Measurements from ENCODE around the gene MGMT.

Gene MGMT

DNA sequence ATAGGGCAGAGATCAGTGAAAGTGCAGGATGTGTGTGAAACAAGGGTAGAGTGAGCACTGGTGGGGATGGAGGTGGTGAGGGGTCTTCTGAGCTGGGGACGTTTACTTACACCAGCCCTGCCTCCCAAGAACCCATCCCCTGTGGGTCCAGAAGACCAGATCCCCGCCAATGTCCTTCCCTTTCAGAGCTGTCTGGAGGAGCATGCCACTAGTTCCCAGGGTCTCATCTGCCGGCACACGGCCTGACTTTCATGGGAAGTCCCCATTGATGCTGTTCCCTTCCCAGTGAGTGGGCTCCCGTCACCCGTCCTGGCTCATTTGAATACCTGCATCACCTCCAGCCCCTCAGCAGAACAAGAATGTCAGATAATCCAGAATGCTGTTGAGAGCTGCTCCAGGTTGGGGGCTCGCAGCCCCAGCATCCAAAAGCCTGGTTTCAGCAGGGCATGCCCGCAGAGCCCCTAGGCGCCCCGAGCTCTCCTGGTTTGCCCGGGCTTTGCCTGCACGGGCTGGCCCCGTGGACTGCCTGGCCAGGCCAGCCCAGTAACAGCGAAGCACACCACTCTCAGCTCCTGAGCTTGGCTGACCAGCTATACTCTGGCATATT is 246.7 kb downstream of the MGMT start:
- no peak for FAIRE-seq

DNA sequence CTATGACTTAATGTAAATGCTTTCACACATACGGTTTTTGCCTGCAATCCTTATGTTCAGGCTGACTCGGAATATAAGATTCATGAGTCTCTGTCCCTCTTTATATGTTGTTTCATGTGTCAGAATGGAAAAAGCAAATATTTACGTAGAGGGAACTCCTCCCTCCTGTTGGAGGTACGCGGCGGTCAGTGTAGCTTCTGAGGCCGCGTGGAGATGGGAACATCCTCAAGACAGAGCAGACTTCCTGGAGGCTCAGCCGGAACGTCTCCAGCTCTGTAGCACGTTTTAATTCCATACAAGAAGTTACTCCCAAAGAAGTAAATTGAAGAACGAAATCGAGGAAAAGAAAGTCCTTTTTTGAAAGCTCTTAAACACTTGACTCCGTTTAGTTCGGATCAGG is 248.8 kb downstream of the MGMT start:
- FAIRE-seq = no peak

DNA sequence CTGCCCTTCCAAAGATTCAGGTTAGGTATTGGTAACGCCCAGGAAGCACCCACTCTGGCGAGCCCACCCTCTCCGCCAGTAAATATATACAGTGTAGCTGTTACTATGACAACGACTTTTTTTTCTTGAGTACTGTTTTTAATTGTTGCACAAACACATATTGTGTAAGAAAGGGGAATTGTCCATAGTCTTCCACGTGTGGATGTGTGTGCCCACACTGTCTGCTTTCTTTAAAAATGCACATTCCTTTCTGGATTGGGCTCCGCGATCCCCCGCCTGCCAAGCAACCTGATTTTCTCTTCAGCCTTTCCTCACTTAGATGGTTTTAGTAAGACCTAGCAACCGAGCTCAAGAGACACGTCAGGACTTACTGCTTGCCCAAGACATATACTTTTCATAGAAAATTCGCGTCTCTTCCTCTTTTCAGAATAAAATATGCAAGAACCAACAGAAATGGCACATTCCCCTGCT is 249.2 kb downstream of the MGMT start:
- no peak for FAIRE-seq

DNA sequence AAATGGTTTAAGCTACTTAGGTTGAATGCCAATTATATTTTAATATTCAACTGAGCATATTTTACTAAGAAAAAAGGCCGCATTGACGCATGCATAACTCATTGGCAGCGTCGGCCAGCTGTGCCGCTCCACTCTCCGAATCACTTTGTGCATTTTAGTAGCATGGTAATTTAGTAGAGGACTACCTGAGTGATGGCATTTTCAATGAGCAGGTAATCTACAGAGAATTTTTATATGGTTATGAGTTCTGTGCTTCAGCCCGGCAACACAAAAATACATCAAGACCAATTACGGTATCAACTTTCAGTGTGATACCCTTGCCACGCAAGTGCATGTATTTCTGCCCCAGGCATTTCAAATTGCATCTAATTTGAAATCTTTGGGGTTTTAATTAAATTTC is 249.8 kb downstream of the MGMT start:
- no peak for FAIRE-seq

DNA sequence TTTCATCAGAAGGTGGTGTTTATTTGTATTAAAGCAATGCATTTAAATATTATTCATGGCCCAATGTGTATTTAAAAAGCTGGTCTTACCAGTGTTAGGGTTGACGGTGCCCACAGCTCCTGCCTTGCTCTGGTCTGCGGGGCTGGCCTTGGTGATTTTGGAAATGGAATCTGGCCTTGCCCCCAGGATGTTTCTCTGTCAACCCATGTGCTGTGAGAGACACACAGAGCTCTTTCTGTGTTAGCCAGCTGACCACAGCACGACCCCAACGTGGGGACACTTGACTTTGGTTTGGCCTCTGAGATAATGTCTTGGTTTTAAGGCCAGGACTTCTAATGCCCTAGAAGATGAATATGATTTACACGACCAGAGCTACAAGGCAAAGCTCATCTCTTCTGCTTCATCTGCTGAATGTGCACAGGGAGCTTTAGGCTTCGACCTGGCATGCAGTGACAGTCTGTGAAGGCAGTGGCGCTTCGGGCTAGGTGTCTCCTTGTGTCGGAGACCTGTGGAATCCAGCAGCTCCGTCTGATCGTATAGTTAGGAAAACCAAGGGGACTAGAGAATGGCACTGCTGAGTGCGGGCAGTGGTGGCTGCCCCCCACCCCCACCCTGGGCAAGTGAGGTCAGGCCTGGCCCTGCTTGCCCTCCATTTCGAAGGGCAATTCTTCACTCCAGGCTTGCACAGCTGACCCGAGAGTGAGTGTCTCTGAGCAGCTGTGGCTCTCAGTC is 250.9 kb downstream of the MGMT start:
- no peak for FAIRE-seq

DNA sequence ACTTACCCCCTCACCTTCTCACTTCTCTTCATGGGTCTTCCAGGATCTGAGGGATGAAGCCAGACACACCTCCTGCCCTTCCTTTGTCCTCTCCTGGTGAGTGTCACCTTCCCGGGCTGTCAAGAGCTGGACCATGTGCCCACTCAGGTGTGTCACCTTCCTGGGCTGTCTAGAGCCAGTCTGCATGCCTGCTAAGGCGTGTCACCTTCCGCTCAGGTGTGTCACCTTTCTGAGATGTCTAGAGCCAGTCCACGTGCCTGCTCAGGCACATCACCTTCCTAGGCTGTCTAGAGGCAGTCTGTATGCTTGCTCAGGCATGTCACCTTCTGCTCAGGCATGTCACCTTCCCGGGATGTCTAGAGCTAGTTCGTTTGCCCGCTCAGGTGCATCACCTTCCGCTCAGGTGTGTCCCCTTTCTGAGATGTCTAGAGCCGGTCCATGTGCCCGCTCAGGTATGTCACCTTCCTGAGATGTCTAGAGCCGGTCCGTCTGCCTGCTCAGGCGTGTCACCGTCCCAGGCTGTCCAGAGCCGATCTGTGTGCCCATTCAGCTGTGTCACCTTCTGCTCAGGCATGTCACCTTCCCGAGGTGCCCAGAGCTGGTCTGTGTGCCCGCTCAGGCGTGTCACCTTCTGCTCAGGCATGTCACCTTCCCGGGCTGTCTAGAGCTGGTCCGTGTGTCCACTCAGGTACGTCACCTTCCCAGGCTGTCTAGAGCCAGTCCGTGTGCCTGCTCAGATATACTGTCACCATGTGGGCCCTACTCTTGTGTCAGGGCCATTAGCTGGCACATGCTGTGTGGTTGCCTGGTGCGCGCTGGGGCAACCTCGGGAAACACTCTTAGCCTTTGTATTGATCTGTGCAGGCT is 251.7 kb downstream of the MGMT start:
- no peak for FAIRE-seq

DNA sequence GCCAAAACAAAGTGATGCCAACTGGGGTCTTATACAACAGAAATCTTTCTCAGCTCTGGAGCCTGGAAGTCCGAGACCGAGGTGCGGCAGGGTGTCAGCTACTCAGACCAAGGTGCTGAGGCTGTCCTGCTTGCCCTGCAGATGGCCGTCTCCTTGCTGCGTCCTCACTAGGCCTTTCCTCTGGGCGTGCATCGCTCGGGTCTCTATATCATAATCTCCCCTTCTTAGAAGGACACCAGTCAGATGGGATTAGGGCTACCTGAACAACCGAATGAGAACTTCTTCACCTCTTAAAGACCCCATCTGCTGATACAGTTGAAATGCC is 252.3 kb downstream of the MGMT start:
- FAIRE-seq = no peak

DNA sequence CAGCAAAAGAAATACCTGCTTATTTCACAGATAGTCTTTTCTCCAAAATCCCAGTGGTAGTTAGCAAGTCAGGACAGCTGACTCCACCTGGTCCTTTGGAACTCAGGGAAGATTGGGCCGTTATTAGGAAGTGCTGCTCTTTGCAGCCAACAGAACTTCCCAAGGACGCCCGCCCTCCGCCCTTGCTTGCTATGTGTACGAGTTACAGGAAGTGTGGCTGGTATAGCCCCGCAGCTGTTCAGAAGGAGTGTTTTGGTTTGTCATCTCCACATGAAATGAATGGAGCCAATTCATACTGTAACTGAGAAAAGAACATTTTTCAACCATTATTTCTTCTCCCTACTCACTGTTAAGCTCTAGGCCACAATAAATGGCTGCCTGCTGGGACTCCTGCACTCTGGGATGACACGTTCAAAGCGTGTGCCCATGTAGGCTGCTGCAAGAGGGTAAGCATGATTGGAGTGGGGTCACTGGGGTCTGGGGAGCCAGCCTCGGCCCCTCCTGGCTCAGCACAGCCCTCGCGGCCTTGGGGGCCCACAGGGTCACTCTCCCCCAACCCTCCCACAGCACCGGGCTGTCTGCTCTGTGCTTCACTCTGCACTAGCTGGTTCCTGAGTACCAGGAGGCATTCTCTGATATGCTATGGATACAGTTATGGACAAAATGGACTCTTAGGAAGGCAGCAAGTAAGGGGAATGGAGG is 253.0 kb downstream of the MGMT start:
- no peak for FAIRE-seq

DNA sequence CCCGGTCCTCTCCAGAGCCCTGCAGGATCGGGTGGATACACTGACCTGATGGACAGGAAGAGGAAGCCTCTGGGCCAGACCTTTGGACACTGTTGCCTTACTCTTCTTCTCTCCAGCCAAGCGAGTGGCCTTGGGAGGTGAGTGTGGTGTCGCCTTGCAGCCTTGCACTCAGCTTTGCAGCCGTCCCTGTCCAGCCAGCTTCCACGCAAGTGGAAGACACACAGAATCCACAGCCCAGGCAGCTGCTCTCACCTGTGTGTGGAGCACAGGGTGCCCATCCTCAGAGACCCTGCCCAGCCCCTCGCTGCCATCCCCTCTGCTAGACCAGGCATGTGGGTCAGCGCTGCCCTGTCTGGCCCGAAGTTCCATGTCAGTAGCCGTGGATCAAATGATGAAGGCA is 258.0 kb downstream of the MGMT start:
- FAIRE-seq = no peak

DNA sequence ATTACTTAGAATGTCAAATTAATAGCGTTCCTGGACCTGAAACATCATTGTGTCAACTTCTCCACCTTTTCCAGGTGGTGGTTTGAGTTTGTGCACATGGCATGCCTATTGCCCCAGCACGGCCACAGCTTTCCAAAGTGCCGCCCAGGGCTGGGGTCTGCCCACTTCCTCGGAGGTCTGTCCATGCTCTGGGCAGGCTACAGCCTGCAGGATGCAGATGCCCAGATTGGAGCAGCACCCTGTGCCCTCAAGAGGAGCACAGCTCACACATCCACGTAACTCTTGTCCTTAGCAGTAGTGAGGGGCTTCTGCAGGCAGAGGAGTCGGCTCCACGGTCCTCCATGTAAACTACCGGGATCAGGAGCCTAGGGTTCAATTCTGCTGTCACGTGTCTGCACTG is 258.4 kb downstream of the MGMT start:
- no peak for FAIRE-seq

DNA sequence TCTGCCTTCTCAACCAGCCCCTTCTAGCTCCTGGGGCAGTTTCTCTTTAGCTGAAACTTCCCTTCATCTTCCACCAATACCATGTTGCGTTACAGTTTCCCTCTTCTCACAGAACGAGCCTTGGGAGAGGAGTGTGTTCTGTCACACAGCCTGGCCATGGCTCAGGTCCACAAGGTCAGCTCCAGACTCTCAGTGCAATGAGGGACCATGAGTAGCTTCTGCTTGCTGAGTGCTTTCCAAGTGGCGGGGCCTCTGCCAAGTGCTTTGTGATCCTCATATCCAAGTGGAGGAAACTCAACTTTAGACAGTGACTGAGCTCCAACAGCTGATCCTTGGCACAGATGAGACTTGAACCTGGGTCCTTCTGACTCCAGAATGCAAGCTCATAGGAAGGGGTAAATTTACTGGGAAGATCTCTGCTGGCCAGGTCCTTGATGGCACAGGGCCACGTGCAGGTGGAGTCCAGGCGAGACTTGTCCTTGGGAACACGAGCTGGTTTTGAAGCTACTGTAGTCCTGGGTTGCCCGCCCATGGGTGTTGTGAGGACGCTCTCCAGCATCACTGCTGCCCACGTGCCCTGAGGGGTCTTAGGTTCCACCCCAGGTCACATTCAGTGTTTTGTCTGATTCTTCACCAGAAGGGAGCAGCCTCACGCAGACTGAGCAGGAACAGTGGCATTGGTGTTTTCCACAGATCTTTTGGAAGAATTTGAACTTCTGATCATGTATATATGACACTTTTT is 259.0 kb downstream of the MGMT start:
- FAIRE-seq = no peak

DNA sequence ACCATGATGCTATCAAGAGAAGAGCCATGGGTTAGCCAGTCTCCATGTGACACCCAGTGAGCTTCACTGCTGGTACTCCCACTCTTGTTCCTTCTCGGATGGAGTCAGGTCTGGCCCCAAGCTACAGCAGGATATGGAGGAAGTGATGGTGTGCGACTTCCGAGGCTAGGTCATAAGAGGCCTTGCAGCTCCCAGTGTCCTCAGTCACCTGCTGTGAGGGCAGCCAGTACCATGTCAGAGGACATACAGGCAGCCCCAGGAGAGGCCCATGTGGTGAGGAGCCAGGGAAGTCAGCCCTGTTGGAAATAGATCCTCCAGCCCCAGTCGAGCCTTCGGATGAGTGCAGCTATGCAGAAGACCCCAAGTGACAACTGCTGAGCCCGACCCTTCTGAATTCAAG is 260.0 kb downstream of the MGMT start:
- no peak for FAIRE-seq

DNA sequence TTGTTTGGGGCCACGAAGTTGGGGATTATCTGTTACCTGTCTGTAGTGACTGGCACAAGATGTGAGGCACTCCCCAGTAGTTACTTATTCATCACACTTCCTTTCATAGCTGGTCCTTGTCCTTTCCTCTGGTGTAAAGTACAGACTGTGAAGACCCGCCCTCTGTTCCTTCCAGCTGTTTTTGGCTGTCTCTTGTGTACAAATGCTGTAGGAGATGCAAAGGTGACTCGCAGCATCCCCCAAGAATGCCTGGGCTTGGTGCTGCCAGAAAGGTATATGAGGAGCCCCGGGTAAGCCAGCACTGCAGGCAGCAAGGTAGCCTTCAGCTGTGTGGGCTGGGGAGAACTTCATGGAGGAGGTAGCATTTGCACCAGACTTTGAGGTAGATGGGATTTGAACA is 260.5 kb downstream of the MGMT start:
- FAIRE-seq = no peak

DNA sequence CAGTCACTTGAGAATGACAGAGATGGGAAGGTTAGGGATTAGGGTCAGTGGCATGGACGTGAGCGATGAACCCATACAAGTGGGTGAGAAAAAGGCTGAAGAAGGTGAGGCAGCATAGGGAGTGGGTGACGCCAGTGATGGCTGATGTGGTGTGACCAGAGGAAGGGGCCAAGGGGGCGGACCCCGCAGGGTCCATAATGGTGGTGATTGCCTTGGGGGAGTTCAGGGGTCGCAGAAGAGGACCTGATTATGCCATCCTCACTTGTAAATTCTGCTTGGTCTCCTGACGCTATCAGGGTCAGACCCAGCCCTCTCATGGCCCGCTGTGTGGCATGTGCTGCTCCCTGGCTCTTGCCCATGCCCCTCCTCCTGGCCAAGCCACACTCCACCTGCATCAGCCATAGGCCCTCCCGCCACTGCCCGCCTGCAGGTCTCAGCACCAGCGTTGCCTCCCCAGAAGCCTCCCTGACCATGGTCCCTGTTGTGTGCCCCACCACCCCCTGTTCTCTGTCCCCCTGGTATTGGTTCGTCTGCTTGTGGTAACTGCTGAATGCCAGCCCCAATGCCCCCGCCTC is 261.3 kb downstream of the MGMT start:
- FAIRE-seq = no peak

DNA sequence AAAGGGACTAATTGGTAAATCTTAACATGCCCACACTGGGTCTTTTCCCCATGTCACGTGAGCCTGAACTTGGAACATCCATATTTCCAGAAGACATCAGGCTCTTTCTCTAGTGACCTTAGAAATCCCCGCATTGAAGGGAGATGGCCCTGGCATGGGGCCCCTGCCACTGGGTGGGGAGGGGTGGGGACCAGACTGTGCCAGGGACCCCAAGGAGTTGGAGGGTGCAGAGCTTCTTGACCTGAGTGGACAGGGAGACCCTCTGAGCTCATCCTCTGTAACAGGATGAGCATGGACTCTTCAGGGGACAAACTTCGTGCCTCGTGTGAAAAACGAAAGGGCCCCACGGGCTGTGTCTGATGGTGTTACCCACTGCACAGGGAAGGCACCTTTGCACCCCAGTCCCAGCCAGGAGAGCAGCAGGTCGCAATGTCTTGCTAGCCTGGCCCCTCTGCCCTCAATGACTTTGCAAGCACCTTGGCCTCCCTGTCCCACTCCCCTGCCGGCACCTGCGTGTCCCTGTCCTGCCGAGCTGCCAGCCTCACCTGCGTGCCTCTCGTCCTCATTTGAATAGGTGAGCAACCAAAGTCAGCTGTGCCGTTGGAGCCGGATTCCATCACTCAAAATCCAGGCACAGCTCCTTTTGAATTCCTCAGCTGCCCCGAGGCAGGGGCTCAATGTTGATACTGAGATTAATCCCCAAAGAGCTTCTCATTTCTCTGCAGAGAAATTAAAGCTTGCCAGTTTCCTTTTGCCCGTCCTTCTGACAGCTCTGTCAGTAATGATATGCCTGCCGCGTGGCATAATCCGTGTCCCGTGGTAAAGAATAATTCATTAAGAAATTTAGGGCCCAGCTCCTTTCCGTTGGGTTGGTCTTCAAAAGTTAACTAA is 262.1 kb downstream of the MGMT start:
- FAIRE-seq = no peak

DNA sequence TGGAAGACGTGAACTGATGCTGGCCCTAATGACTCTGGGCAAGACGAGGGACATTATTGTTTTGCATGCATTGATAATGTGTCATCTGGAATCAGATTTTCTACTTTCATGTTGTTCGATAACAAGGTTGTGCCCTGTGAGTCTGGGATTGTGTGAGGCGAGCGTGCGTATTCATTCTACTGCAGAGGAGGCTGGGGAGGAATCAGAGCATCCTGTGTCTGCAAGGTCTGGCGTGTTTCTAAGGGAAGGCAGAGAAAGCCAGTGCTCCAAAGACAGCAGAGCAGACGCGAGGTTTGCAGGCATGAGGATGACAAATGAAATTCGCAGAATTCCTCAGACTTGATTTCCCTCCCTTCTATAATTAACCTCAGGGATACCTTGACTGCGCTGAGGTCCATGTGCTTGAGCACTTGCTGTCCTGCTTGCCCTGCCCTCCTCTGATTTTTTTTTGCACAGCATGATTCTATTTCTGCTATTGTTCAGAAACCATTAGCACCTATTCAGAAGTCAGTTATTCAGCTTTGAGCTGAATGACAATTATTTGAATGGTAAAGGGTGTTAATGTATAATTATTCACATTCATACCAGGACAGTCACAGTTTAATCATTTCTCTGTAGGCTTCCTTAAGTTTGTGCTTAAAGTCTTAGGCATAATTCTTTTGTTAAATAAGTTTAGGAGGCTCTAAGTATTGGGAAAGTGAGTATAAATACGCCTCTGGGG is 263.4 kb downstream of the MGMT start:
- no peak for FAIRE-seq

DNA sequence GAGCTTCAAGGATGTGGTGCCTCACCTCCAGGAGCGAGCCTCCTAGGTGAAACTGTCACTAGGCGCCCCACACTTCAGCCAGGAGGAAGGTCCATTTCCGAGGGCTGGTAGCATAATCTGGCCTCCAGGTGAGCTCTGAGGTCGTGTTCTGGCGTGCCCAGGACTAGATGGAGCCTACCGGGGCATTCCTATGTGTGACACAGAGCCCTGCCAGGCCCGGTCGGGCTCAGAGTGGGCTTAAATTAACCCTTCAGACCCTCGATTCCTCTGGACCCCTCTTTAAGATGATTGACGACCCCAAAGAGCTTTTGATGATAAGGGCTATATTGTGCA is 263.9 kb downstream of the MGMT start:
- FAIRE-seq = no peak

DNA sequence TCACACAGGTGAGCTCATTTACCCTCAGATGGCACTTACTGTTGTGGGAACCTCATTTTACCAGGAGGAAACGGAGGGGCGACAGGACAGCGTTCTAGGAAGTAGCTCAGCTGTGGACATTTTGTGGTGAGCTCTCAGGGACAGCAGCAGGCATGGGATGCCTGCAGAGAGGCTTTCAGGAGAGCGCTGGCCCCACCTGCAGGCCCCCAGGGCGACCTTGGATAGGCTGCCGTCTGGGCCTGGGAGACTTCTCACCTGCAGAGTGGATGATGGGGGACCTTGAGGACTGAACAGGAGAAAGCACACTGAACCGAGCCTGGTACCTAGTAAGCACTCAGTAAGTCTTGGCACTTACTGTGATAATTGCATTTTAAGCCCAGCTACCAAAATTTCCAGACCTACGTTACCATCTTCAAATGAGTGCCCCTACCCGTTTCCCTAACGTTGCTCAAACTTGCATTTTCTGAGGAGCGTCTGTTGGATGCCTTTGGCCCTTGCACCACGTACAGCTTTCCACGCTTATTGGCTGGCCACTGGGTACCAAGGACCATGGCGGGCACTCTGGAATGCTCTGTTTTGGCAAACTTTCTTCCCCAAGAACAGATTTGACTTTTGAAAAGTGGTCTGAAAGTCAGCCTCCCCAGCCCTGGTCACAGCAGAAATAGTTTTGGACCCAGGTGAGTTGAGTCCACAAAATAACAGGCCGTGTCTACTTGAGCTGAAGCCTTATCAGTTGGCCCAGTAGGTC is 273.7 kb downstream of the MGMT start:
- no peak for FAIRE-seq

DNA sequence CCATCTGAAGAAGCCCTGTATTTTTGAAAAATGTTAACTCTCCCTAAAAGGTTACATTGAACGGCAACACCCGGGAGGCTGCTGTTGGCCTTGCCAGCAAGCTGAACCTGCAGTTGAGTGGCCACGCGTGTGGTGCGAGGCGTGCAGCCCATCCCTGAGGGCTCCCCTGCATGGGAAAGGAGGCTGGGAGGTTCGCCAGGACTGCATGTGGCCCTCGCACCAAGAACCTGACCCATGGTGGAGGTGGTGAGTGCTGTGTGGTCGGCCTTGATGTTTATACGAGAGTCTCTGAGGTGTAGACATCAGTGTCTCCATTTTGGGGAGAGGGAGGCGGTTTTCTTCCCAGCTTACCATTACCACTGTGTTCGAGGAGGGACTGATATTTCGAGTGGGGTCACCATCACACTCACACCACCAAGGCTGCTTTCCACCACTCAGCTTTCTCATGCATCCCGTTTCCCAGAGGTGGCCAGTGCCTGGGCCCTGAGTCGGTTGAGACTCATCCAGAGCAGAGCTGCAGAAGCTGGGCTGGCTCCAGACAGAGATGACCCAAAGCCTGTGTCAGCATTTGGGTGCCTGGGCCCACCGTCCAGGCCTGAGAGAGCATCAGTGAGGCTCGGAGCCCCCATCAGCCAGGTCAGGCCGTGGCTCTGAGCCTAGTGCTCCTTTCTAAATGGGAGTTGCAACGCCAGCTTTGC is 274.4 kb downstream of the MGMT start:
- no peak for FAIRE-seq
